Epithelial cell of proximal tubule (primary cell): ENCODE results near the gene ERI2. TPM values are rescaled to one million over a fixed set of nuclear protein-coding genes. Genes with fewer than 3 reads are reported as not detected.
A peak's percentile ranks its signal among the peaks of the same experiment; 100 is the strongest.

ENCODE experiments used
- DNase-seq: peaks from one replicate; pipeline ENCODE4 v3.0.0-alpha.2; 2011; ENCODE audit warnings: low read depth
- H3K4me3 ChIP-seq: 2 replicates; pipeline ENCODE4 v1.5.1; 2011; ENCODE audit warnings: low read depth, mild to moderate bottlenecking, low read length
- CTCF ChIP-seq: conservative IDR thresholded peaks from 2 replicates; pipeline ENCODE4 v1.5.1; 2012; ENCODE audit warnings: low read depth, mild to moderate bottlenecking, low read length
- total RNA-seq: library from RNA; depleted of rRNA; stranded (reverse); fragments of >200 nt; gene quantifications from 2 replicates; pipeline ENCODE4 v1.2.3, GENCODE V29; 2015

The ERI2 gene
- total RNA-seq, 1 donor from 2014 or later, result 17.5 TPM

GRCh38 chr16:20803192-20803560 is 3.1 kb downstream of the ERI2 start:
- TF ChIP-seq CTCF, result no peak
- no peak overlapping the region for H3K4me3 ChIP-seq
- DNase-seq, result no peak

GRCh38 chr16:20801278-20801677 is 5.0 kb downstream of the ERI2 start:
- no peak for DNase-seq
- no peak for TF ChIP-seq CTCF

GRCh38 chr16:20799599-20799998 is 6.7 kb downstream of the ERI2 start:
- no peak overlapping the region for H3K4me3 ChIP-seq
- peak; percentile 62 for TF ChIP-seq CTCF
- DNase-seq, result peak; percentile 13

More at GRCh38 chr16:20801278-20801677, 5.0 kb downstream of the ERI2 start:
- no peak overlapping the region for H3K4me3 ChIP-seq

GRCh38 chr16:20798364-20798763 is 7.9 kb downstream of the ERI2 start:
- DNase-seq, result no peak
- no peak for TF ChIP-seq CTCF
- H3K4me3 ChIP-seq, result no peak overlapping the region

GRCh38 chr16:20791923-20792612 is 14.2 kb downstream of the ERI2 start:
- DNase-seq, result no peak
- TF ChIP-seq CTCF, result no peak
- no peak overlapping the region for H3K4me3 ChIP-seq

GRCh38 chr16:20789130-20789529 is 17.1 kb downstream of the ERI2 start:
- no peak for TF ChIP-seq CTCF
- H3K4me3 ChIP-seq, result no peak overlapping the region
- no peak for DNase-seq

GRCh38 chr16:20784204-20784603 is 22.1 kb downstream of the ERI2 start:
- no peak overlapping the region for H3K4me3 ChIP-seq
- TF ChIP-seq CTCF, result no peak
- no peak for DNase-seq
